MM.1S (cell line): Measurements from ENCODE around the gene LDLRAD4.

Experiments used
- DNase-seq: peaks from one replicate; pipeline ENCODE4 v3.0.0-alpha.2; 2015
- H2AFZ ChIP-seq: fragments of 300-600 bp; sonication (generic); 2 replicates; pipeline ENCODE4 v1.6.0; 2016; ENCODE audit warnings: antibody characterized with exemption, low read length
- H3F3A ChIP-seq: fragments of 300-600 bp; sonication (generic); 2 replicates; pipeline ENCODE4 v1.6.1; 2016; ENCODE audit warnings: mild to moderate bottlenecking, antibody characterized with exemption, low read length, moderate library complexity, mixed read lengths; ENCODE audit not compliant: insufficient read depth
- H3K27ac ChIP-seq: fragments of 300-600 bp; sonication (generic); 2 replicates; pipeline ENCODE4 v1.5.1; 2016; ENCODE audit warnings: mild to moderate bottlenecking, low read length
- H3K27me3 ChIP-seq: fragments of 300-600 bp; sonication (generic); replicated peaks from 2 replicates; pipeline ENCODE4 v1.6.0; 2016; ENCODE audit warnings: low read length; ENCODE audit not compliant: insufficient read depth
- H3K36me3 ChIP-seq: fragments of 300-600 bp; sonication (generic); replicated peaks from 2 replicates; pipeline ENCODE4 v1.6.1; 2016; ENCODE audit warnings: mild to moderate bottlenecking, low read length, mixed read lengths; ENCODE audit not compliant: insufficient read depth
- H3K4me1 ChIP-seq: fragments of 300-600 bp; sonication (generic); 2 replicates; pipeline ENCODE4 v1.6.1; 2016; ENCODE audit warnings: low read length, mixed read lengths
- H3K4me2 ChIP-seq: fragments of 300-600 bp; sonication (generic); 2 replicates; pipeline ENCODE4 v1.6.0; 2016; ENCODE audit warnings: low read depth, low read length
- H3K4me3 ChIP-seq: fragments of 300-600 bp; sonication (generic); 2 replicates; pipeline ENCODE4 v1.5.1; 2016; ENCODE audit warnings: low read length, mixed read lengths
- H3K79me2 ChIP-seq: fragments of 300-600 bp; sonication (generic); 2 replicates; pipeline ENCODE4 v1.6.1; 2016; ENCODE audit warnings: mixed run types, low read length, mixed read lengths
- H3K9ac ChIP-seq: fragments of 300-600 bp; sonication (generic); 2 replicates; pipeline ENCODE4 v1.6.1; 2016; ENCODE audit warnings: low read length, mixed read lengths
- H3K9me2 ChIP-seq: fragments of 300-600 bp; sonication (generic); replicated peaks from 2 replicates; pipeline ENCODE4 v1.6.1; 2016; ENCODE audit warnings: mild to moderate bottlenecking, low read length, mixed read lengths; ENCODE audit not compliant: insufficient read depth
- H3K9me3 ChIP-seq: fragments of 300-600 bp; sonication (generic); replicated peaks from 2 replicates; pipeline ENCODE4 v1.6.1; 2016; ENCODE audit warnings: mild to moderate bottlenecking, low read length, mixed read lengths; ENCODE audit not compliant: insufficient read depth
- H4K20me1 ChIP-seq: fragments of 300-600 bp; sonication (generic); 2 replicates; pipeline ENCODE4 v1.6.1; 2016; ENCODE audit warnings: mild to moderate bottlenecking, low read length, moderate library complexity, mixed read lengths; ENCODE audit not compliant: insufficient read depth
- CTCF ChIP-seq: fragments of 300-600 bp; sonication (generic); IDR thresholded peaks from 2 replicates; pipeline ENCODE4 v1.5.1; 2016; ENCODE audit warnings: antibody characterized with exemption, low read length, mixed read lengths
- EZH2 ChIP-seq: fragments of 300-600 bp; sonication (generic); optimal IDR thresholded peaks from 2 replicates; pipeline ENCODE3; 2017; ENCODE audit warnings: low read depth, mild to moderate bottlenecking, antibody characterized with exemption, low read length, mixed read lengths
- EZH2phosphoT487 ChIP-seq: fragments of 300-600 bp; sonication (generic); IDR thresholded peaks from 2 replicates; pipeline ENCODE4 v1.6.1; 2018; ENCODE audit warnings: antibody characterized with exemption, low read length

Gene LDLRAD4

GRCh38 chr18:13317801-13318200 lies 99.2 kb downstream of the LDLRAD4 start:
- H2AFZ ChIP-seq = no peak overlapping the region

GRCh38 chr18:13318731-13319501 lies 100.4 kb downstream of the LDLRAD4 start:
- H3F3A ChIP-seq = no peaks in the 10 kb centered on the region
- DNase-seq = no peak
- H3K36me3 ChIP-seq = no peaks in the 10 kb centered on the region
- no peaks in the 10 kb centered on the region for H4K20me1 ChIP-seq
- no peak for TF ChIP-seq EZH2phosphoT487
- TF ChIP-seq EZH2 = no peak
- TF ChIP-seq CTCF = no peak
- H3K79me2 ChIP-seq = no peaks in the 10 kb centered on the region
- no peak overlapping the region for H3K4me3 ChIP-seq
- H3K4me2 ChIP-seq = no peak overlapping the region
- no peaks in the 10 kb centered on the region for H3K4me1 ChIP-seq
- H3K27ac ChIP-seq = no peak overlapping the region
- no peaks in the 10 kb centered on the region for H3K9me3 ChIP-seq
- H2AFZ ChIP-seq = no peak overlapping the region
- H3K9me2 ChIP-seq = no peaks in the 10 kb centered on the region
- H3K27me3 ChIP-seq = no peaks in the 10 kb centered on the region
- H3K9ac ChIP-seq = no peak overlapping the region

More at GRCh38 chr18:13317801-13318200, 99.2 kb downstream of the LDLRAD4 start:
- Histone ChIP-seq H3K9me3 (no peaks in the 10 kb centered on the region), H3K27me3 (no peaks in the 10 kb centered on the region), H3K27ac (no peak overlapping the region), H3K79me2 (no peaks in the 10 kb centered on the region), H3K4me1 (no peaks in the 10 kb centered on the region), H3K4me2 (no peak overlapping the region), H3K36me3 (no peaks in the 10 kb centered on the region), H3K4me3 (no peak overlapping the region), H3K9ac (no peak overlapping the region), H4K20me1 (no peaks in the 10 kb centered on the region), H3K9me2 (no peaks in the 10 kb centered on the region), H3F3A (no peaks in the 10 kb centered on the region)
- no peak for TF ChIP-seq EZH2phosphoT487
- DNase-seq = no peak

GRCh38 chr18:13319629-13320028 lies 101.1 kb downstream of the LDLRAD4 start:
- no peak overlapping the region for H3K27ac ChIP-seq
- no peak overlapping the region for H3K4me2 ChIP-seq
- no peak for DNase-seq
- TF ChIP-seq CTCF (no peak), EZH2phosphoT487 (no peak), EZH2 (no peak)
- no peaks in the 10 kb centered on the region for H3K9me2 ChIP-seq
- H3F3A ChIP-seq = no peaks in the 10 kb centered on the region
- H3K36me3 ChIP-seq = no peaks in the 10 kb centered on the region
- no peak overlapping the region for H3K9ac ChIP-seq
- no peak overlapping the region for H3K4me3 ChIP-seq
- no peaks in the 10 kb centered on the region for H4K20me1 ChIP-seq
- H3K79me2 ChIP-seq = no peaks in the 10 kb centered on the region
- H3K9me3 ChIP-seq = no peaks in the 10 kb centered on the region
- no peak overlapping the region for H2AFZ ChIP-seq
- no peaks in the 10 kb centered on the region for H3K4me1 ChIP-seq
- no peaks in the 10 kb centered on the region for H3K27me3 ChIP-seq

- no peaks in the 10 kb centered on the region for H3K9me3 ChIP-seq
- H3K4me2 ChIP-seq = no peak overlapping the region
- H2AFZ ChIP-seq = no peak overlapping the region
- no peak overlapping the region for H3K4me3 ChIP-seq
- no peaks in the 10 kb centered on the region for H3K79me2 ChIP-seq
- H3K36me3 ChIP-seq = no peaks in the 10 kb centered on the region
- DNase-seq = no peak
- H3K9ac ChIP-seq = no peak overlapping the region
- no peaks in the 10 kb centered on the region for H3K4me1 ChIP-seq
- H3F3A ChIP-seq = no peaks in the 10 kb centered on the region
- no peaks in the 10 kb centered on the region for H3K27me3 ChIP-seq
- no peak for TF ChIP-seq EZH2phosphoT487
- no peak for TF ChIP-seq EZH2
- no peak for TF ChIP-seq CTCF
- H4K20me1 ChIP-seq = no peaks in the 10 kb centered on the region
- no peaks in the 10 kb centered on the region for H3K9me2 ChIP-seq
- H3K27ac ChIP-seq = no peak overlapping the region
Observed at GRCh38 chr18:13320096-13320495, 101.5 kb downstream of the LDLRAD4 start.
